Sigmoid colon (tissue), 4 donors: ENCODE data around the gene C5orf15.

Source experiments
- EP300 ChIP-seq, 4 donors: sonication (generic); formaldehyde crosslinking; IDR thresholded peaks; one replicate each; pipeline ENCODE4 v1.6.1; 2017; ENCODE audit warnings: antibody characterized with exemption in 4 of 4
- POLR2A ChIP-seq, 2 donors: fragments of 450-650 bp; IDR thresholded peaks; one replicate each; pipeline ENCODE4 v1.6.1; 2016; ENCODE audit warnings: antibody characterized with exemption in 2 of 2, mild to moderate bottlenecking in 2 of 2, moderate library complexity in 2 of 2
- POLR2AphosphoS5 ChIP-seq, 4 donors: sonication (generic); formaldehyde crosslinking; IDR thresholded peaks; one replicate each; pipeline ENCODE4 v1.6.1; 2017; ENCODE audit warnings: antibody characterized with exemption in 4 of 4
- TF ChIP-seq, protein P1 (sequence below), 4 experiments: fragments of 450-650 bp in 3 of 4; fragments of 200-600 bp in 1 of 4; IDR thresholded peaks; one replicate each; pipeline ENCODE4 v1.5.1; 2016 to 2019; ENCODE audit warnings: antibody characterized with exemption in 4 of 4, mild to moderate bottlenecking in 3 of 4, moderate library complexity in 2 of 4

DNA sequence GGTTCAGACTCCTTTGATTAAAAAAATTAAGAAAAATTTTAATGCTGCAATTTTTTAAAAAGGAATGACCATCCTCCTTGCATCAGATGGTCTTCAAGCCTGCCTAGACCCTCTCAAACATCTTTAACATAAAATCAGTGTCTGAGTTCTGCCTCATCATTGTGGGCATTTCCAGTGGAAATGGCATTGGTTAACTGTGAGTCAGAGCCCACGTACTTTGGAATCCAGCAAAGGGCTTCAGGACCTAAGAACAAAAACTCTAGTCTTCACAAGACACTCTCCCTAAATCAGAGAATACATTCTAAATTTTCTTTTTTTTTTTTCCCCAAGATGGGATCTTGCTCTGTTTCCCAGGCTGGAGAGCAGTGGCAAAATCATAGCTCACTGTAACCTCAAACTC lies 9.4 kb upstream of the C5orf15 start:
- TF ChIP-seq EP300 (IDR thresholded peaks at IDR 0.05) (no peak), POLR2AphosphoS5 (IDR thresholded peaks at IDR 0.05) (no peak), POLR2A (IDR thresholded peaks at IDR 0.05) (no peak)
- TF ChIP-seq, protein P1, sequence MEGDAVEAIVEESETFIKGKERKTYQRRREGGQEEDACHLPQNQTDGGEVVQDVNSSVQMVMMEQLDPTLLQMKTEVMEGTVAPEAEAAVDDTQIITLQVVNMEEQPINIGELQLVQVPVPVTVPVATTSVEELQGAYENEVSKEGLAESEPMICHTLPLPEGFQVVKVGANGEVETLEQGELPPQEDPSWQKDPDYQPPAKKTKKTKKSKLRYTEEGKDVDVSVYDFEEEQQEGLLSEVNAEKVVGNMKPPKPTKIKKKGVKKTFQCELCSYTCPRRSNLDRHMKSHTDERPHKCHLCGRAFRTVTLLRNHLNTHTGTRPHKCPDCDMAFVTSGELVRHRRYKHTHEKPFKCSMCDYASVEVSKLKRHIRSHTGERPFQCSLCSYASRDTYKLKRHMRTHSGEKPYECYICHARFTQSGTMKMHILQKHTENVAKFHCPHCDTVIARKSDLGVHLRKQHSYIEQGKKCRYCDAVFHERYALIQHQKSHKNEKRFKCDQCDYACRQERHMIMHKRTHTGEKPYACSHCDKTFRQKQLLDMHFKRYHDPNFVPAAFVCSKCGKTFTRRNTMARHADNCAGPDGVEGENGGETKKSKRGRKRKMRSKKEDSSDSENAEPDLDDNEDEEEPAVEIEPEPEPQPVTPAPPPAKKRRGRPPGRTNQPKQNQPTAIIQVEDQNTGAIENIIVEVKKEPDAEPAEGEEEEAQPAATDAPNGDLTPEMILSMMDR (IDR thresholded peaks at IDR 0.05) = no peak
